ENCODE data around the gene CNNM3.
A peak's percentile ranks its signal among the peaks of the same experiment; 100 is the strongest.

CNNM3 gene

DNA sequence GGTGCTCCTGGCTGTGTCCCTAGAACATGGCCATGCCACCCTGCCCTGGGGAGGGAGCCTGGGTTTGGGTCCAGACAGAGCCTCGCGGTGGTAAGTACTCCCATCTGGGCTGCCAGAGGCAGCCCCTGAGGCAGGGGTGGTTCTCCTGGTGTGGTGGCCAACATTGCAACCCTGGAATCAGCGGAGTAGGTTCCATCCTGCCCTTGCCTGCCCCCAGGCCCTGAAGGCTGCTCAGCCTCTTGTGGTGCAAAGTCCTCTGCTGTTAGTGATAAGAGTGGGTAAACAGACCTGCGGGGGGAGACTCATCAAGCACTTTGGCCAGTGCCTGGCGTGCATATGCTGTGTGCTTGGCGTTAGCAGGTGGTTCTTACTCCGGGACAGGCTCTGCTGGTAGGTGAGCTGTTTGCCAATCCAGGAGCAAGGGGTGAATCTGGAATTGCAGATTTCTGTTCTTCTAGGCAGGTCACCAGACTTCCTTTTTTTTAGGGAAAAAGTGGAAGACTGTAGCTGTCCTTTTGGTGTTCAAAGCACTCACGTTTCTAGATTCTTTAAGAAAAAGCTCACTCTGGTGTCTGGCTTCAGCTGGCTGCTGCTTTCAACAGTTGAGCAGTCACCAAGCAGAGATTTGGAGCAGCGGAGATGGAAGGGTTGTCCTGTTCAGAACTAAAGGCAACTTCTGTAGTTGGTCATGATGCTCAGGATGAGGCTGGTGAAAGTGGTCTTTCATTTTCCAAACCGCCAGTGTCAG lies 3.2 kb downstream of the CNNM3 start:
- DNase-seq: no peak

DNA sequence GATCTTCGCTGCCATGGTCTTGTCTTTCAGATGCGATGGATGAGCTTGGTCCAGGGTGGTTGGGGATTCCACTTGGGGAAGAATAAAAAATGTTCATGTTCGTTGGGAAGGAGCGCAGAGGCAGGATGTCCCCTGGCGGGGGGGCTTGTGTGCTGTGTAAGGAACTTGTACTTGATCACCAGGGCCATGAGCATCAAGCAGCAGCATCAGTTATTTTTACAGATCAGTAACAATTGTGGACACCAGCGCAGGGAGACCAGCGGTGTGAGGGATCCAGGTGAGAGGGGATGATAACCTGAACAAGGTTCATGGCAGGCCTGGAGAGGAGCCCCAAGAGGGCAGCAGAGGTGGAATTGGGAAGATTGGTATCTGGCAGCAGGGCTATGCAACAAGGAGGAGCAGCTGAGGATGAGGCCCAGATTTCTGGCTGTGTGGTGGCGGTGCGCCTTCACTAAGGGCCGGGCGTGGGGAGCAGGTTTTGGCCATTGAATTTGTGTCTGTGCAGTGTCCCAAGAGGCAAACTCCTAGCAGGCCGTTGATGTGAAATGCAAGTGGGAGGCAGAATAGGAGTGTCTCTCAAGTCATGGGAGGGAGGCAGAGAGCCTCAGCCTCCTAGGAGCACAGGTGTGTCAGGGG lies 3.9 kb downstream of the CNNM3 start:
- no peak for DNase-seq

DNA sequence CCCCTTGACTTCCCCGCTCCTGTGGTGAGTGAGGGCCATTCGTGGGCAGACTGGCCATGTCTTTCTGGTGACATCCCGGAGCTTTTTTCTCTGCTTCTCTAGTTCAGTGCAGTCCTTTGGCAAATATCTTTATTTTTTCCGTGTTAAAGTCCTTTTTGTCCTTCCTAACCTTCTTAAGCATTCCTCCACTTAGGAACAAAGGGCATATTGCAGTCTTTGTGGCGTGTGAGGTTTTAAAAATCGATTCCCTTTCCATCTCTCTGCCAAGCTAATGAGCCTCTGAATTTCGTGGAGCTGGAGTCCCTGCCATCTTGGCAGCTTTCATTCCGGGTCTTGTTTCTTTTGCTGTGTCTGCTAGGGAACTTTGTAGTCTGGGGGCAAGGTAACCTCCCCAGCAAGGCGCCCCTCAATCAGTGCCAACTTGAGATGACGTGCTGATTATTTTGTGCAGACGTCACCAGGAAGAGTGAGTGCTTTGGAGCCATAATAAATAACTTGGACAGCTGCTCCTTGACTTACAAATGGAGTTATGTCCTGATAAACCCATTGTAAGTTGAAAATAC lies 5.1 kb downstream of the CNNM3 start:
- no peak for DNase-seq

- DNase-seq: no peak
These were observed 6.7 kb downstream of the CNNM3 start for GRCh38 chr2:96822786-96823185.

DNA sequence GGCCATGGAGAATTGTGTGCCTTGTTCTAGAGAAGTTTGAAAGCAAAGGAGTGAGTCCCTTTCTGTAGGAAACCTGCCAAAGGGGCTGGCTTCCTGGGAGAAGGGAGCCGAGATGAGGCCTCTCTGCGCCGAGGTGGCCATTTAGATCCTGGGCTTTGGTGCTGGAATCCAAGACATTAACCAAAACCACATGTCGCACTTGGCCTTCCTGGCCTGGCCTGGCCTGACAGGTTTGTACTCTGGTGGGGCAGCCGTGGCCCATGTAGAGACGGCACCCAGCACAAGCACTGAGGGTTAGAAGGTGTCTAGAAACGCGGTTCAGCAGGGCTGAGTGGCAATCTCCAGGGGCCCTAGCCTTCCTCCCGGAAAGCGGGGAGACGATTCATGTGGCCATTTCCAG lies 7.1 kb downstream of the CNNM3 start:
- DNase-seq: no peak

DNA sequence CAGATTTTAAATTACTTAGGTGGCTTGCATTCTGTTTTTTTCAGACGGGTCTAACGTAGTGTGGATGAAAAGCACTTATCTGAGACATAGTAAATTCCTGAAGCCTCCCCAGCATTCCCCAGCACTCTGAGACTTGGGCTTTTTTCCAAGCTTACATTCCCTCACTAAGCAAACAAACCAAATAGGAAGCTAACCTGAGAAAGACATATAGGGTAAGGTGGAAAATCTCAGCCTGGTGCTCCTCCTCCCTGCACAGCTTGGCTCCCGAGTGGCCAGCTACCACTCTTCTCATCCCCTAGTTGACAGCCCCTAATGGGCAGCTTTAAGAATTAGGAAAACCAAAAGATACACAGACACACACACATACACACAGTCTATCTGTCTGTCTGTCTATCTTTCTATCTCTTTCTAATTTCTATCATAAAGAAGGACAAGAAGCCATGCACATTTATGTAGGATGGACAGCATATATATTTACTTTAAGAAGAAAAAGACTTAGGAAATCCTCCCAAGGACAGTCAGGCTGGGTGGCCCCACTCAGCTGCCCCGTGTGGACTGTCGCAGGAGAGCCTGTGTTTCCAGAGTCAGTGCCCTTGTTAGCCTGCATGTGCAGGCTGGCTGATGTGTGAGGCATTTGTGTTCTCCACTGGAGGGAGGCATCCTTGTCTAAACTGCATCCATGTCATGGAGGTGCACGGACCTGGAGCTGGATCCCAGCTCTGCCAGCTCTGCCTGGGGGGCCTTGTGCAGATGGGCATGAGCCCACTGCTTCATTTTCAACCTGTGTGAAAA lies 8.2 kb downstream of the CNNM3 start:
- no peak for DNase-seq

DNA sequence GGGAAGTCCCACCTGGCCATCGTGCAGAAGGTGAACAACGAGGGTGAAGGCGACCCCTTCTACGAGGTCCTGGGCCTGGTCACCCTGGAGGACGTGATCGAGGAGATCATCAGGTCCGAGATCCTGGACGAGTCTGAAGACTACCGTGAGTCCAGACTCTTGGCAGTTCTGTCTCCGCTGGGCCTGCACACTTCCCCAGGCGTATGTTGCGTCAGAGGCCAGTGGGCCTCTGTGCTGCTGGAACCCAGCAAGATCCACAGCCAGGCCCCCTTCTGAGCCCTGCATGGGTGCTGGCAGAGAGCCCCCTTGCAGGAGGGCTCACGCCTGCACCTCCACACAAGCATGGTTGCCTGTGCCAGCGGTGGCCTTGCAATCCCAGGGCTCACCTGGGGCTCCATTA lies 9.0 kb downstream of the CNNM3 start:
- DNase-seq: no peak

DNA sequence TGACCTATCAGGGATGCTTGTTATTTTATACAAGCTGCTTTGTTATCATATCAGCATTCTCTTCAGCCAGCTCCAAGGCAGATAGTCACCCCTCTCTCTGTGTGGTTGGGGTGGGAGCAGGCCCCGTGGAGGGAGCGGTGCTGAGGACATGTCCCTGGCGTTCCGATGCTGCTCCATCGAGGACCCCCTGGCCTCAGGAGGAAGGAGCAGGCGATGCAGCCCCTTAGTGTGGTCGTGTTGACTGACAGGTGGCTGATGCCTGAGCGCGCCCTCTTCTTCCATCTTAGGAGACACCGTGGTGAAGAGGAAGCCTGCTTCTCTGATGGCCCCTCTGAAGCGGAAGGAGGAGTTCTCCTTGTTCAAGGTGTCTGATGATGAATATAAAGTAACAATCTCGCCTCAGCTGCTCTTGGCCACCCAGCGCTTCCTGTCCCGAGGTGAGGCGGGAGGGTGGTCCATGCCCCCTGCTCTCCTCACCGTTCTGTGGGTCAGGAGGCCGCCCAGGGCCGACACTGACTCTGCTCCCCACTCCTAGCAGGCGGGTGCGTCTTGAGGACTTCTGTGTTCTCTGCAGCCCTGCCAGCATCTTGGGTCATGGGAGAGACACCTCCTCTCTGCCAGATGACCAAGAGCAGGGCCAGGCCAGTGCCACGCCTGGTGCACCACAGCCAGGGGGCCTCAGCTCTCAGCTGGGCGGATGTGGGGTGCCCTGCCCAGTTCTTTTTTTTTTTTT lies 10.6 kb downstream of the CNNM3 start:
- DNase-seq: no peak

- no peak for DNase-seq
These were observed 12.4 kb downstream of the CNNM3 start for GRCh38 chr2:96828436-96828835.

GRCh38 chr2:96828874-96829273 lies 12.8 kb downstream of the CNNM3 start:
- no peak for DNase-seq

DNA sequence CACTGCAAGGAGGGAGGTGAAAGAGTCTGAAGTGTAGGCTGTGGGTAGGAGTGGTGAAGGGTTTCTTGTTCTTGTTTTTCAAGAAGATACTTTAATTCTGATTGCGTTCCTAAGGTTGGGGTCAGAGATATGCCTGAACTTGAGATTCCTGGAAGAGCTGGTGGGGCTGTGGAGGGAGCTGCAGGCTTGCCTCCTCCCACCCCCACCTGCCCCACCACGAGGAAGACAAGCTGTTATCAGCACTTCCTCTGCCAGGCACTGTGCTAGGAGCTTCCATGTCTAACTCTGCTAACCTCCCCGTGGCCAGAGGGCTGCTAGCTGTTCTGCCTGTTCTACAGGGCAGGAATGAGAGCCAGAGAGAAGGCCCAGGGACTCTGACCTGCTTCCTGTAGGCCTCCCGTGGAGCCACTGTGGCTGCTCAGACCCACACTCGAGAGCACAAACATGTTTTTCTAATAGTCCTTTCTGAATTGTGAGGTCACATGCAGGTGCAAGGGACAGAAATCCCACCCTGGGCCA lies 14.0 kb downstream of the CNNM3 start:
- no peak for DNase-seq

GRCh38 chr2:96831679-96832078 lies 15.6 kb downstream of the CNNM3 start:
- DNase-seq: no peak

DNA sequence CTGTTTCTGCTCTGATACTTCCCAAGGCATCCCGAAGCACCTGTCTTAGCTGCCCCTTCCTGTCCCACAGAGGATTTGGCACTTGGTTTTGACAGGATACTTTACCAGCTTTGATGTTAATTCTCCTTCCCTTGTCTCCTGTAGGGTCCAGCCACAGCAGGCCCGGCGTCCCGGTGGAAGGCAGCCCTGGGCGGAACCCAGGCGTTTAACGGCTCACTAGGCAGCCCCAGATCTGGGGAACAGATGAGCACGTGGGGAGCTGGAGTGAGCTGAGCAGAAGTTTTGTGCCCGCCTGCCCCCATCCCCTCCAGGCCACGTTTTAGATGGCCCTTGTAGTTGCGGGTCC lies 16.3 kb downstream of the CNNM3 start:
- DNase-seq: no peak

GRCh38 chr2:96832754-96833507 lies 16.9 kb downstream of the CNNM3 start:
- DNase-seq: no peak

- no peak for DNase-seq
These were observed 19.8 kb downstream of the CNNM3 start for GRCh38 chr2:96835830-96836229.

DNA sequence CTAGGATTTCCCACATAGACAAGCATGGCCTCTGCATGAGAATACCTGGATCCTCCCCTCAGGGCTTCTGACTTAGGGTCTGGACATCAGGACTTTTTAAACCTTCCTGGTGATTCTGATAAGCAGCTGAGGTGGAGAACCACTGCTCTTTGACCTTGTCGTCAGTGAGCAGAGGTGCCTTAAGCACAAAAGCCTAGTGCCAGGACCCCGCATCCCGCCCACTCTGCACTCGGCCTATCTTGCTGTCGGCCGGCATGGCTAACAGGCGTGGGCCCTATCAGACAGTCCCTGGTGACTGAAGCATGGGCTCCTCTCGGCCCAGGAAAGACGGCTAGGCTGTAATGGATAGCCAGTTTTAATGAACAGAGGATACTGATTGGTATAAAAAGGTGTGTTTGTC lies 21.5 kb downstream of the CNNM3 start:
- DNase-seq: no peak

GRCh38 chr2:96838345-96839292 lies 22.6 kb downstream of the CNNM3 start:
- DNase-seq: no peak

DNA sequence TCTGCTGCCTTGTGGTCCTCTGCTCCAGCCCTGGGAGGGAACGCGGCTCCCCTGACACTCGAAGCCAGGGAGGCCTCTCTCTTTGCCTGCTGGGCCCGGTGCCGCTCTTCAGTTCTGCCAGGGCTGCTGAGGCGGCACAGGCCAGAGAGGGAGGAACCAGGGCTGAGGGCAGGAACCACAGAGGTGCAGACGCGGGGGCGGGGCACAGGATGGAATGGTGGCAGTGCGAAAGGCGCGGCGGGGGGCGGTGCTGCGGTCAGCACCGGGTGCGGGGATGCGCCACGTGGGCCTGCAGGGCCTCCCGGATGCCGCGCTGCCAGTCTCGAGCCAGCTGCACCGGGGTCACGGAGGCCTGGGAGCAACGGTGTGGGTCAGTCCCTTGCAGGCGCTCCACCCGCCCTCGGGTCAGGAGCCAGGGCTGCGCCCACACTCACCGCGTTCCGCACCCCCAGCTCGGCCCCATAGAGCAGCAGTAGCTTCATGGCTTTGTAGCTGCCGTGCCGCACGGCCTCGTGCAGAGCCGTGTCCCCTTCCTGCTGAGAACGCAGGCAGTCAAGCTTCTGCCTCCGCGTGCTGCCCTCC lies 23.3 kb downstream of the CNNM3 start:
- DNase-seq: peak in 3 of 4 experiments; percentile 16 to 78 (median 72)

- no peak for DNase-seq
These were observed 24.1 kb downstream of the CNNM3 start for GRCh38 chr2:96839875-96840850.

Data from activated naive CD4-positive, alpha-beta T cell (primary cell).